Panc1 (cell line): ENCODE results near the gene ZC3H12D. TPM values are rescaled to one million over a fixed set of nuclear protein-coding genes. Genes with fewer than 3 reads are reported as not detected.

Experiments
- ATAC-seq: fragments of 200-7000 bp; cut with Tn5 transposase; 2 replicates; pipeline ENCODE4 v1.9.1; 2020; ENCODE audit warnings: mild to moderate bottlenecking, moderate library complexity
- BruUV-seq: library from RNA; stranded (reverse); fragments of 400-500 nt; replicated peaks from 2 replicates; lab custom pipeline; 2021; lab: Mats Ljungman, UMichigan
- CTCF ChIA-PET: fragments of 300-600 bp; sonication (Branson Sonifier 250); formaldehyde crosslinking; loops from one replicate; lab custom pipeline; 2022; ENCODE audit warnings: antibody characterized with exemption; lab: Charles Lee
- POLR2A ChIA-PET: fragments of 300-600 bp; sonication (Branson Sonifier 250); formaldehyde crosslinking; loops from one replicate; lab custom pipeline; 2022; ENCODE audit warnings: antibody characterized with exemption; lab: Charles Lee
- DNase-seq: peaks from one replicate; pipeline ENCODE4 v3.0.0-alpha.2; 2010; ENCODE audit warnings: low read depth, low spot score
- H3K27ac ChIP-seq: 2 replicates; pipeline ENCODE4 v1.5.1; 2011; ENCODE audit warnings: mild to moderate bottlenecking, low read length, inconsistent platforms
- H3K27me3 ChIP-seq: fragments of 200-500 bp; sonication (Bioruptor generic); 2 replicates; pipeline ENCODE4 v1.6.0; 2014; ENCODE audit warnings: low read length, inconsistent platforms; ENCODE audit not compliant: control insufficient read depth, insufficient read depth
- H3K36me3 ChIP-seq: fragments of 200-500 bp; sonication (Bioruptor generic); 2 replicates; pipeline ENCODE4 v1.5.1; 2014; ENCODE audit warnings: inconsistent platforms, mild to moderate bottlenecking, low read length, moderate library complexity; ENCODE audit not compliant: control insufficient read depth, insufficient read depth
- H3K4me1 ChIP-seq: 2 replicates; pipeline ENCODE4 v1.5.1; 2011; ENCODE audit warnings: inconsistent platforms, mild to moderate bottlenecking, low read length, moderate library complexity; ENCODE audit not compliant: control insufficient read depth, insufficient read depth
- H3K4me3 ChIP-seq, 2 experiments: 2 replicates each; pipeline ENCODE4 v1.5.1; 2011 to 2012; ENCODE audit warnings: low read depth in 2 of 2, low read length in 2 of 2, mild to moderate bottlenecking in 2 of 2, inconsistent platforms in 1 of 2, moderate library complexity in 1 of 2
- H3K9me3 ChIP-seq: fragments of 200-500 bp; sonication (Bioruptor generic); 2 replicates; pipeline ENCODE4 v1.5.1; 2014; ENCODE audit warnings: low read depth, mild to moderate bottlenecking, inconsistent platforms, low read length, moderate library complexity; ENCODE audit not compliant: control insufficient read depth, insufficient read depth
- POLR2AphosphoS5 ChIP-seq: IDR thresholded peaks from 2 replicates; pipeline ENCODE4 v1.6.1; 2012; ENCODE audit warnings: mild to moderate bottlenecking, low read depth, low read length, moderate library complexity
- SIN3A ChIP-seq: IDR thresholded peaks from 2 replicates; pipeline ENCODE4 v1.6.1; 2012; ENCODE audit warnings: low read depth, mild to moderate bottlenecking, low read length, moderate library complexity, borderline replicate concordance; ENCODE audit not compliant: insufficient read depth
- TCF7L2 ChIP-seq: IDR thresholded peaks from 2 replicates; pipeline ENCODE4 v1.6.1; 2011; ENCODE audit warnings: mild to moderate bottlenecking, low read depth, low read length, inconsistent platforms
- in situ Hi-C: cut with HindIII; loops from 2 replicates; pipeline ENCODE4 v1.10.0; 2016; ENCODE audit warnings: low sequenced_read_pairs, low pct_unique_long_range_greater_than_20kb
- intact Hi-C: fragments of 100-400 bp; cut with micrococcal nuclease; formaldehyde crosslinking; loops from one replicate; pipeline ENCODE4 v1.10.0; 2022; ENCODE audit not compliant: unreplicated experiment
- total RNA-seq: library from RNA; stranded (reverse); gene quantifications from one replicate; pipeline ENCODE4 v1.2.1, GENCODE V29; 2021; ENCODE audit not compliant: unreplicated experiment
- TF ChIP-seq, protein P1 (sequence below), 2 experiments: IDR thresholded peaks; 2 replicates each; pipeline ENCODE4 v1.6.1; 2011 to 2012; ENCODE audit warnings: low read depth in 2 of 2, control low read depth in 1 of 2, low read length in 1 of 2, mild to moderate bottlenecking in 1 of 2, moderate library complexity in 1 of 2; ENCODE audit not compliant: insufficient read depth in 1 of 2
- TF ChIP-seq, protein P2 (sequence below): fragments of 450-650 bp; IDR thresholded peaks from 2 replicates; pipeline ENCODE4 v1.5.1; 2017; ENCODE audit warnings: mild to moderate bottlenecking

Gene ZC3H12D
- total RNA-seq, 1 experiment from 2014 or later, result 0.26 TPM

- in situ Hi-C loops, result no loop called here
- POLR2A ChIA-PET, result interaction anchor here (0.7 kb wide), 1 partner anchor 21 kb away, joined by 3 read pairs; no protein-coding TSS in a partner anchor
- ATAC-seq, result no peak
These were observed 31.0 kb downstream of the ZC3H12D start for GRCh38 chr6:149453597-149454345.

GRCh38 chr6:149452037-149452939 lies 32.5 kb downstream of the ZC3H12D start:
- intact Hi-C loops, result no loop called here
- ChIA-PET POLR2A (interaction anchor here (0.6 kb wide), 1 partner anchor 12 kb away, joined by 4 read pairs; no protein-coding TSS in a partner anchor), CTCF (no interaction called here)

More at GRCh38 chr6:149453597-149454345, 31.0 kb downstream of the ZC3H12D start:
- DNase-seq, result no peak
- no peak overlapping the region for H3K4me3 ChIP-seq
- no TSS peak for BruUV-seq
- no peak for TF ChIP-seq SIN3A
- TF ChIP-seq, protein P1, sequence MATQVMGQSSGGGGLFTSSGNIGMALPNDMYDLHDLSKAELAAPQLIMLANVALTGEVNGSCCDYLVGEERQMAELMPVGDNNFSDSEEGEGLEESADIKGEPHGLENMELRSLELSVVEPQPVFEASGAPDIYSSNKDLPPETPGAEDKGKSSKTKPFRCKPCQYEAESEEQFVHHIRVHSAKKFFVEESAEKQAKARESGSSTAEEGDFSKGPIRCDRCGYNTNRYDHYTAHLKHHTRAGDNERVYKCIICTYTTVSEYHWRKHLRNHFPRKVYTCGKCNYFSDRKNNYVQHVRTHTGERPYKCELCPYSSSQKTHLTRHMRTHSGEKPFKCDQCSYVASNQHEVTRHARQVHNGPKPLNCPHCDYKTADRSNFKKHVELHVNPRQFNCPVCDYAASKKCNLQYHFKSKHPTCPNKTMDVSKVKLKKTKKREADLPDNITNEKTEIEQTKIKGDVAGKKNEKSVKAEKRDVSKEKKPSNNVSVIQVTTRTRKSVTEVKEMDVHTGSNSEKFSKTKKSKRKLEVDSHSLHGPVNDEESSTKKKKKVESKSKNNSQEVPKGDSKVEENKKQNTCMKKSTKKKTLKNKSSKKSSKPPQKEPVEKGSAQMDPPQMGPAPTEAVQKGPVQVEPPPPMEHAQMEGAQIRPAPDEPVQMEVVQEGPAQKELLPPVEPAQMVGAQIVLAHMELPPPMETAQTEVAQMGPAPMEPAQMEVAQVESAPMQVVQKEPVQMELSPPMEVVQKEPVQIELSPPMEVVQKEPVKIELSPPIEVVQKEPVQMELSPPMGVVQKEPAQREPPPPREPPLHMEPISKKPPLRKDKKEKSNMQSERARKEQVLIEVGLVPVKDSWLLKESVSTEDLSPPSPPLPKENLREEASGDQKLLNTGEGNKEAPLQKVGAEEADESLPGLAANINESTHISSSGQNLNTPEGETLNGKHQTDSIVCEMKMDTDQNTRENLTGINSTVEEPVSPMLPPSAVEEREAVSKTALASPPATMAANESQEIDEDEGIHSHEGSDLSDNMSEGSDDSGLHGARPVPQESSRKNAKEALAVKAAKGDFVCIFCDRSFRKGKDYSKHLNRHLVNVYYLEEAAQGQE (IDR thresholded peaks at IDR 0.05; ENCODE audit: insufficient read depth in 1 of 2, low read depth in 2 of 2, low read length in 1 of 2), result no peak
- TF ChIP-seq, protein P2, sequence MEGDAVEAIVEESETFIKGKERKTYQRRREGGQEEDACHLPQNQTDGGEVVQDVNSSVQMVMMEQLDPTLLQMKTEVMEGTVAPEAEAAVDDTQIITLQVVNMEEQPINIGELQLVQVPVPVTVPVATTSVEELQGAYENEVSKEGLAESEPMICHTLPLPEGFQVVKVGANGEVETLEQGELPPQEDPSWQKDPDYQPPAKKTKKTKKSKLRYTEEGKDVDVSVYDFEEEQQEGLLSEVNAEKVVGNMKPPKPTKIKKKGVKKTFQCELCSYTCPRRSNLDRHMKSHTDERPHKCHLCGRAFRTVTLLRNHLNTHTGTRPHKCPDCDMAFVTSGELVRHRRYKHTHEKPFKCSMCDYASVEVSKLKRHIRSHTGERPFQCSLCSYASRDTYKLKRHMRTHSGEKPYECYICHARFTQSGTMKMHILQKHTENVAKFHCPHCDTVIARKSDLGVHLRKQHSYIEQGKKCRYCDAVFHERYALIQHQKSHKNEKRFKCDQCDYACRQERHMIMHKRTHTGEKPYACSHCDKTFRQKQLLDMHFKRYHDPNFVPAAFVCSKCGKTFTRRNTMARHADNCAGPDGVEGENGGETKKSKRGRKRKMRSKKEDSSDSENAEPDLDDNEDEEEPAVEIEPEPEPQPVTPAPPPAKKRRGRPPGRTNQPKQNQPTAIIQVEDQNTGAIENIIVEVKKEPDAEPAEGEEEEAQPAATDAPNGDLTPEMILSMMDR, result no peak
- TF ChIP-seq TCF7L2, result no peak
- TF ChIP-seq POLR2AphosphoS5, result no peak
- intact Hi-C loops, result no loop called here
- no peaks in the 10 kb centered on the region for H3K9me3 ChIP-seq
- no peaks in the 10 kb centered on the region for H3K36me3 ChIP-seq
- no peaks in the 10 kb centered on the region for H3K27me3 ChIP-seq
- no peak overlapping the region for H3K27ac ChIP-seq
- CTCF ChIA-PET, result interaction anchor here (0.7 kb wide), 1 partner anchor 256 kb away, joined by 3 read pairs; no protein-coding TSS in a partner anchor
- peaks cover 11% of the 10 kb centered on the region; the same call in 1 of the 2 replicates for H3K4me1 ChIP-seq

More at GRCh38 chr6:149452037-149452939, 32.5 kb downstream of the ZC3H12D start:
- H3K36me3 ChIP-seq, result no peaks in the 10 kb centered on the region
- H3K27me3 ChIP-seq, result no peaks in the 10 kb centered on the region
- H3K9me3 ChIP-seq, result no peaks in the 10 kb centered on the region
- peaks cover 11% of the 10 kb centered on the region; the same call in 1 of the 2 replicates for H3K4me1 ChIP-seq
- H3K4me3 ChIP-seq, result no peak overlapping the region
- DNase-seq (no peak), ATAC-seq (no peak)
- TF ChIP-seq POLR2AphosphoS5 (no peak), TCF7L2 (no peak), SIN3A (no peak)
- TF ChIP-seq, protein P1 (IDR thresholded peaks at IDR 0.05; ENCODE audit: insufficient read depth in 1 of 2, low read depth in 2 of 2, low read length in 1 of 2), result no peak
- TF ChIP-seq, protein P2, result no peak
- H3K27ac ChIP-seq, result no peak overlapping the region
- no TSS peak for BruUV-seq
- in situ Hi-C loops, result no loop called here
